ENCODE measurements around the gene UNCX. TPM values are rescaled to one million over a fixed set of nuclear protein-coding genes. Genes with fewer than 3 reads are reported as not detected.

The UNCX gene
- total RNA-seq, 1 donor from 2014 or later, result not detected

DNA sequence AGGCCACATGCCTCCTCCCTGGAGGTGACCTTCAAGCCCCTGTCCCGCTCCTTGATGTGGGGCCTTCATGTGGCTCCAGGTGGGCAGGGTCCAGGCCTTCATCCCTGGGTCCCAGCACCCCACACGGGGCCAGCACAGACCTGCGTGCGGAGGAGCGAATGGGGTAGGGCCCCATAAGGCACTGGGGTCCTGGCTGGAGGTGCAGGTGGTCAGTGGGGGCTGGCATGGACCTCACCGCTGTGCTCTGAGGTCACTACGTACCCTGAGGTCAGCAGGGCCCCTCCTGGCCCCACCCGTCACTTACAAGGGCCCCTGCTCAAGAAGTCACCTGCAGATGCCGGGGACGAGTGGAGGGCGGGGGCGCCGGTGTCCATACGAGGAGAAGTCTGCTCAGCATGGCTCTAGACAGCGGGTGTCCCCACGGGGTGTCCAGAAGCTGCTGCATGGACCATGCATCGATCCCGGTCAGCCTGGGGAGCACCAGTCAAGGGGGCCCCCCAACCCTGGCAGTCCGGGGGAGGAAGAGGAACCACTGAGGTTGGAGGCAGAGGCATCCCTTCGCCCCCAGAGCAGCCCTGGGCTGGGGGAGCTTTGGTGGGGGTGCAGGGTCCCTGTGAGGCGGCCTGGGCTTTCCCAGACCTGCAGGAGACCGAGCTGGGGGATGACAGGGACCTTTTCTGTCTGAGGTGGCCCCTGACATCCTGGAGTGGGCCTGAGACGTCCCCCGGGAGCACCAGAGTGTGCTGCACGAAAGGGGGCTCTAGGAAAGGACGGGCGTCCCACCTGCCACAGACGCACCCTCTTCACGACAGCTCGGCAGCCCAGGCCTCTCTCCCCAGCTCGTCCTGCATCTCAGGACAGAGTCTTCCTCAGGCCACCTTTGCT, 34.6 kb downstream of the UNCX start:
- intact Hi-C loops (cut with micrococcal nuclease), result no loop called here
- H3K27me3 ChIP-seq (ENCODE audit: low read depth), result peaks cover 93% of the 10 kb centered on the region

GRCh38 chr7:1268076-1268815, 35.6 kb downstream of the UNCX start:
- no peak for TF ChIP-seq CTCF (IDR thresholded peaks at IDR 0.05; ENCODE audit: borderline replicate concordance)
- Histone ChIP-seq H3K9me3 (replicated peaks) (no peaks in the 10 kb centered on the region), H3K4me1 (no peaks in the 10 kb centered on the region), H3K27ac (replicated peaks) (no peak overlapping the region), H3K36me3 (no peaks in the 10 kb centered on the region), H3K4me3 (no peak overlapping the region), H3K27me3 (ENCODE audit: low read depth) (peaks cover 83% of the 10 kb centered on the region)
- intact Hi-C loops (cut with micrococcal nuclease), result no loop called here
- DNase-seq, result no peak

More for the DNA sequence above, 34.6 kb downstream of the UNCX start:
- DNase-seq, result no peak
- Histone ChIP-seq H3K27ac (replicated peaks) (no peak overlapping the region), H3K4me1 (no peaks in the 10 kb centered on the region), H3K4me3 (no peak overlapping the region), H3K9me3 (replicated peaks) (no peaks in the 10 kb centered on the region), H3K36me3 (no peaks in the 10 kb centered on the region)
- no peak for TF ChIP-seq CTCF (IDR thresholded peaks at IDR 0.05; ENCODE audit: borderline replicate concordance)

DNA sequence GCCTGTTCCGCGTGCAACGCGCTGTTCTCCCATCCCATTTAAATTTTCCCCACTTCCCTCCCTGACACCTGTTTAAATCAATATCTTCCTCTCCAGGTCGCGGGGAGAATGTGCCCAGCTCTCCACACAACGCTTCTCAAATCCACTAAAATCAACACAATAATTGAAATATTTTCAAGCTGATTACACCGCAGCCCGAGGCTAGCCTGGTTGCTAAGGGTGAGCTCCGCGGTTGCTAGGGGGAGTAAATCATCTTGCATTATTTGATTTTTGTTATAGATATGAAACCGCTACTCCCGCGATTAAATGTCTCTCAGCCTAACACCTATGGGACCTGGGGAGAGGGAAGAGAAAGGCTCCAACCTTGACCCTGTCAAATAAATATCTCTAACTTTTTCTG, 36.2 kb downstream of the UNCX start:
- H3K9me3 ChIP-seq (replicated peaks), result no peaks in the 10 kb centered on the region
- intact Hi-C loops (cut with micrococcal nuclease), result no loop called here
- DNase-seq, result no peak
- H3K36me3 ChIP-seq, result no peaks in the 10 kb centered on the region
- H3K27me3 ChIP-seq (ENCODE audit: low read depth), result peaks cover 77% of the 10 kb centered on the region
- no peaks in the 10 kb centered on the region for H3K4me1 ChIP-seq
- TF ChIP-seq CTCF (IDR thresholded peaks at IDR 0.05; ENCODE audit: borderline replicate concordance), result no peak
- no peak overlapping the region for H3K4me3 ChIP-seq
- no peak overlapping the region for H3K27ac ChIP-seq (replicated peaks)

DNA sequence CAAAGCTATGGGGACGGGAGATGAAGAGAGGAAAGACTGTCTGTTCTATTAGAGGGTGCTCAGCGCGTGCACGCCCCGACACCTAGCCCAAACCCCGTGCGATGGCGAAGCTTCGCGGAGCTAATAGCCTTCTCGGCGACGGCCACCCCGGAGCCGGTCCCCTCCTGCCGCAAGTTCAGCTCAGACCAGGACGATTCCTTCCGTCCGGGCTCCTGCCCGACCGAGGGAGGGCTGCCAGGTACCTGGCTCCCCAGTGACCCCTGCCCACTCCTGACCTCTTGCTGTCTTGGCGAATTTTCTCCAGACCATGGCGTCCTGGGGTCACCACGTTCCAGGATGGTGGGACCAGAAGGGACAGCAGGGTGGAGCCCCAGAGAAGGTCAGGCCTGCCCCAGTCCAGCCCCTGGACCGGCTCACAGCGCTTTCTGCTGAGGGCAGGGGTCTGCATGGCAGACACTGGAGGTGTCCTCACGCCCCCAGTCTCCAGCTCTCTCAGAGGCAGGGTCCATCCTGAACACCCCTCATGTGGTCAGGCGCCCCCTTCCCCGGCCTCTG, 36.7 kb downstream of the UNCX start:
- no peaks in the 10 kb centered on the region for H3K9me3 ChIP-seq (replicated peaks)
- H3K27ac ChIP-seq (replicated peaks), result no peak overlapping the region
- no peak for TF ChIP-seq CTCF (IDR thresholded peaks at IDR 0.05; ENCODE audit: borderline replicate concordance)
- H3K27me3 ChIP-seq (ENCODE audit: low read depth), result peaks cover 76% of the 10 kb centered on the region
- H3K4me3 ChIP-seq, result no peak overlapping the region
- no peaks in the 10 kb centered on the region for H3K36me3 ChIP-seq
- intact Hi-C loops (cut with micrococcal nuclease), result no loop called here
- H3K4me1 ChIP-seq, result no peaks in the 10 kb centered on the region
- DNase-seq, result no peak

DNA sequence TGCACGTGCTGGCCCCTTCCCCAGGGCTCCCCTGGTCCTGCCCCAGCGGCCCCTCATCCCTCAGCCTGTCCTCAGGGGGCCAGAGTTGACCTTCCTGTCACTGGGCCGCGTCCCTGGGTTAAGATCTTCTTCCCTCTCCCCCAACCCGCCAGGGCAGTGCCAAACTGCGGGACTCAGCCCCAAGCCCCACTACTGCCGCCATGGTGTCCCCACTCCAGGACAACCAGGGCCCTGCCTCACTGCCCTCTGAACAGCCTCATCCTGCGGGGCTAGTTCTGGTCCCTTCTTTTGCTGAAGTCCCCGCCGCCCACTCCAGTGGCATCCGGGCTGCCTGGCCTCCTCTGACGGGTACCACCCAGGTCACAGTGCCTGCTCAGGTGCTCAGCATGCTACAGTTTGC, 37.5 kb downstream of the UNCX start:
- no peak for TF ChIP-seq CTCF (IDR thresholded peaks at IDR 0.05; ENCODE audit: borderline replicate concordance)
- Histone ChIP-seq H3K27ac (replicated peaks) (no peak overlapping the region), H3K4me3 (no peak overlapping the region), H3K9me3 (replicated peaks) (no peaks in the 10 kb centered on the region), H3K4me1 (no peaks in the 10 kb centered on the region), H3K27me3 (ENCODE audit: low read depth) (peaks cover 76% of the 10 kb centered on the region), H3K36me3 (no peaks in the 10 kb centered on the region)
- intact Hi-C loops (cut with micrococcal nuclease), result no loop called here
- no peak for DNase-seq

Data from left ventricle myocardium inferior (tissue), 1 donor.